Esophagus muscularis mucosa (tissue), 4 donors: Measurements from ENCODE around the gene DGKA.

Experiments used
- CTCF ChIP-seq, 3 experiments: fragments of 200-600 bp in 2 of 3; fragments of 450-650 bp in 1 of 3; sonication (generic) in 2 of 3; IDR thresholded peaks; one replicate each; pipeline ENCODE4 v1.5.1; 2017 to 2019; ENCODE audit warnings: antibody characterized with exemption in 3 of 3, mild to moderate bottlenecking in 2 of 3, moderate library complexity in 1 of 3
- EP300 ChIP-seq: sonication (generic); formaldehyde crosslinking; IDR thresholded peaks from one replicate; pipeline ENCODE4 v1.6.1; 2017; ENCODE audit warnings: antibody characterized with exemption
- POLR2A ChIP-seq: fragments of 450-650 bp; IDR thresholded peaks from one replicate; pipeline ENCODE4 v1.6.1; 2017; ENCODE audit warnings: antibody characterized with exemption, moderate library complexity, mild to moderate bottlenecking, low read depth
- POLR2AphosphoS5 ChIP-seq, 2 donors: sonication (generic); formaldehyde crosslinking; IDR thresholded peaks; one replicate each; pipeline ENCODE4 v1.6.1; 2017; ENCODE audit warnings: antibody characterized with exemption in 2 of 2

DNA sequence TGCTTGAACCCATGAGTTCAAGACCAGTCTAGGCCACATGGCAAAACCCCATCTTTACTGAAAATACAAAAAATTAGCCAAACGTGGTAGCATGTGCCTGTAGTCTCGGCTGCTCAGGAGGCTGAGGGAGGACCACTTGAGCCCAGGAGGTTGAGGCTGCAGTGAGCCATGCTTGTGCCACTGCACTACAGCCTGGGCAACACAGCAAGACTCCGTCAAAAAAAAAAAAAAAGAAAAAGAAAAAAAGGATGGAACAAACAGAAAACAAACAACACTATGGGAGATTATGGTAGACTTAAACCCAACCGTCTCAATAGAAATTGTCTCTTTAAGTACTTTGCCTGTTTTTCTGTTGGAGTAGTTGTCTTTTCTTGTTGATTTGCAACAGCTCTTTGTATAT, 39.7 kb upstream of the DGKA start:
- TF ChIP-seq POLR2A (no peak), POLR2AphosphoS5 (IDR thresholded peaks at IDR 0.05) (no peak), CTCF (IDR thresholded peaks at IDR 0.05) (no peak), EP300 (no peak)
